Small intestine (tissue), 7 donors: ENCODE data around the gene C19orf25. TPM values are rescaled to one million over a fixed set of nuclear protein-coding genes. Genes with fewer than 3 reads are reported as not detected.

Experiments used
- DNase-seq, 2 donors: peaks; one replicate each; pipeline versions ENCODE4 v3.0.0 to v3.0.0-alpha.2; 2013
- FAIRE-seq: peaks from 2 replicates; lab custom pipeline; 2012; peaks lifted over from hg19 to GRCh38; lab: Jason Lieb, UNC
- H3K27ac ChIP-seq, 3 donors: one replicate each; pipeline ENCODE4 v1.5.1; 2013; ENCODE audit warnings: low read length in 2 of 3, mild to moderate bottlenecking in 2 of 3, control low read depth in 1 of 3, inconsistent platforms in 1 of 3, low read depth in 1 of 3, moderate library complexity in 1 of 3
- H3K27me3 ChIP-seq, 3 donors: one replicate each; pipeline ENCODE4 v1.6.1; 2013; ENCODE audit warnings: low read length in 3 of 3, inconsistent platforms in 1 of 3; ENCODE audit not compliant: control insufficient read depth in 3 of 3, insufficient read depth in 3 of 3
- H3K36me3 ChIP-seq, 3 donors: one replicate each; pipeline ENCODE4 v1.6.1; 2013; ENCODE audit warnings: low read length in 3 of 3, inconsistent platforms in 1 of 3, low read depth in 1 of 3, mild to moderate bottlenecking in 1 of 3, moderate library complexity in 1 of 3; ENCODE audit not compliant: control insufficient read depth in 3 of 3, insufficient read depth in 2 of 3
- H3K4me1 ChIP-seq, 3 donors: one replicate each; pipeline ENCODE4 v1.6.1; 2013; ENCODE audit warnings: low read length in 2 of 3, inconsistent platforms in 1 of 3, low read depth in 1 of 3, mild to moderate bottlenecking in 1 of 3, moderate library complexity in 1 of 3; ENCODE audit not compliant: control insufficient read depth in 3 of 3, insufficient read depth in 2 of 3
- H3K4me3 ChIP-seq, 3 donors: one replicate each; pipeline ENCODE4 v1.5.1; 2013; ENCODE audit warnings: low read length in 3 of 3, control low read depth in 1 of 3, inconsistent platforms in 1 of 3, low read depth in 1 of 3, mild to moderate bottlenecking in 1 of 3, moderate library complexity in 1 of 3
- H3K9me3 ChIP-seq, 2 donors: one replicate each; pipeline ENCODE4 v1.6.1; 2013; ENCODE audit warnings: low read depth in 1 of 2, low read length in 1 of 2; ENCODE audit not compliant: control insufficient read depth in 2 of 2, insufficient read depth in 1 of 2
- WGBS, 3 donors: extraction: QIAGEN DNeasy Blood & Tissue Kit; methylation state at CpG; one replicate each; pipeline ENCODE4 v1.1.7; 2013; 5-methylcytosine and 5-hydroxymethylcytosine counted together
- polyA plus RNA-seq, 4 donors: library from polyadenylated mRNA; stranded (reverse) in 3 of 4; unstranded in 1 of 4; fragments of 200-250 nt in 3 of 4; fragments of 120-200 nt in 1 of 4; gene quantifications; one replicate each; pipeline versions ENCODE4 v1.2.1 to v1.2.3, GENCODE V29; 2013
- donor health status: healthy with polysubstance abuse.
- donor health status: control.
- donor health status: control.
- donor health status: Bipolar disorder and iron deficiency.
- donor health status: healthy.

The C19orf25 gene
- polyA plus RNA-seq, 4 donors: 32.0 to 62.1 (median 52.8) TPM

DNA sequence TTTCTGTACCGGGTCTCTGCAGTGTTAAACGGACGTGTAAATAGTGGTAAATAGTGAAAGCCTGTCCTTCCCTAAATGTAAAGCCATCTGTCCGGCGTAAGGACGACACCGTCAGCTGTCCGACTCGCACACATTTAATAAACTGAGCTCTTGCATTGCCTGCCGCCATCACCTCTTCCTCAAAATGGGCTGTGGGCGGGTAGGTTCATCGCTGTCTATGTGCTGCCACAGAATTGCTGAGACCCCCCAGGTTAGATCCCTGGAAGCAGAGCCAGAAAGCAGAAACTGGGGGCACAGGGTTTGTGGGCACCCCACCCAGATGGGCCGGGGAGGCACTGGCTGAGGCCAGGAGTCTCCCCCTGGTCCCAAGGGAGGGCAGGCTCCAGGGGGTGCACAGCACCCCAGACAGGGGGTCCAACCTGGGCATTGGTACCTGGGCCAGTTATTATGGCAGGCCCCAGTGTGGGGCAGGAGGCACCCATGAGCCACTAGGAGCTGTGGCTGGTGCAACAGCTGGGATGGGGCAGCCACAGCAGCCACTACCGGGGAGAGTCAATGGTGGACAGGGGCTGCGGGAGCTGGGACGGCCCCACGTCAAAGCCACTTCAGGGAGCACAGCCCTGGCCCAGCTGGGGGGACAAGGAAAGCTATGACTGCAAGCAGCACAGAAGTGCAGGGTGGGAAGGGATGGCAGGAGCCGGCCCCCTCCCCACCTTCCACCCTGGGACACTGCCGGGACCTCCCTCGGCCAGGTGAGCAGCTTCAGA is 5.7 kb downstream of the C19orf25 start:
- WGBS, 3 donors: 67 to 74% (median 73%) methylated on average over 20 of the region's 20 CpGs
- DNase-seq: no peak
- peaks cover 16 to 45% (median 16%) of the 10 kb centered on the region in 3 donors for H3K27me3 ChIP-seq
- H3K27ac ChIP-seq: no peak overlapping the region
- H3K36me3 ChIP-seq: peaks cover 0 to 38% (median 5%) of the 10 kb centered on the region in 3 donors
- no peak overlapping the region for H3K4me3 ChIP-seq
- H3K9me3 ChIP-seq: no peaks in the 10 kb centered on the region
- FAIRE-seq: no peak
- H3K4me1 ChIP-seq: peaks cover 4 to 36% (median 8%) of the 10 kb centered on the region in 3 donors

DNA sequence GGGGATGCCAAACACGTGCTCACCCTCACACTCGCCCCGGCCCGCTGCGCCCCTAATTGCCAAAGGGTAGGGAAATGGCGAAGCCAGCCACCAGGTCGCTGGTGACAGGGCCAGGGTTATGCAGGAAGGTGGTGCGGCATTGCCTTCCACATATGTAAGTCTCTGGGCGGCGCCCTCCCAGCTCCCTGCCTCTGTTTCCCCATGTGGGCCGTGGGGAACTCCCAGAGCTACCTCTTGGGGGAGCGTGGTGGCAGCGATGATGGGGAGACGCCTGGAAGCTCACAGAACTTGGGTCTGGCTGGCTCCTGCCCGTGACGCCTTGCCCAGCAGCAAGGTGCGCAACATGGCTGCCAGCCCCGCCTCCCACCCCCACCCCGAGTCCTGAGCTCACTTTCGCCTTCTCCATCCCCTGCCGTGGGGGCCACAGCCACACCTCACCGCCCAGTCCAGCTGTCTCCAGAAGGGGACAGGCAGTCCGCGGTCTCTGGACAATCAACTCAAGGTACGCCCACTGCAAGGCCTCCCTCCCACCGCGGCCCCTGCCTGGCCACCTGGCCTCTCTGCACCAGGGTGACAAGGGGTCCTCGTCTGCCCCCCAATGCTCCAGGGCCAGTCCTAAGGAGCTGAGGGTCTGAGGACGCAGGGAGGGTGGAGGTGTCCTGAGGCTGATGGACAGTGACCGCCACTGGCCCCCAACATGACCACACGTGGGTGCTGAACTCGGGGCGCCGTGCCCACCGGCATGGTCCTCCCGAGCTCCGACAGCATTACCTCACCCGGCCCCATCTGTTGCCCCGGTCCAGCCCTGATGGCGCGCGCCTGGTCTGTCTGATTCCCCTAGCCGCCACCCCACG is 6.6 kb downstream of the C19orf25 start:
- Histone ChIP-seq H3K36me3 (peaks cover 0 to 37% (median 5%) of the 10 kb centered on the region in 3 donors), H3K27me3 (peaks cover 22 to 51% (median 25%) of the 10 kb centered on the region in 3 donors), H3K9me3 (no peaks in the 10 kb centered on the region), H3K4me1 (peaks cover 8 to 38% (median 8%) of the 10 kb centered on the region in 3 donors), H3K27ac (no peak overlapping the region), H3K4me3 (no peak overlapping the region)
- WGBS, 3 donors: 33 to 50% (median 47%) methylated on average over 41 to 44 of the region's 44 CpGs
- no peak for DNase-seq
- no peak for FAIRE-seq

DNA sequence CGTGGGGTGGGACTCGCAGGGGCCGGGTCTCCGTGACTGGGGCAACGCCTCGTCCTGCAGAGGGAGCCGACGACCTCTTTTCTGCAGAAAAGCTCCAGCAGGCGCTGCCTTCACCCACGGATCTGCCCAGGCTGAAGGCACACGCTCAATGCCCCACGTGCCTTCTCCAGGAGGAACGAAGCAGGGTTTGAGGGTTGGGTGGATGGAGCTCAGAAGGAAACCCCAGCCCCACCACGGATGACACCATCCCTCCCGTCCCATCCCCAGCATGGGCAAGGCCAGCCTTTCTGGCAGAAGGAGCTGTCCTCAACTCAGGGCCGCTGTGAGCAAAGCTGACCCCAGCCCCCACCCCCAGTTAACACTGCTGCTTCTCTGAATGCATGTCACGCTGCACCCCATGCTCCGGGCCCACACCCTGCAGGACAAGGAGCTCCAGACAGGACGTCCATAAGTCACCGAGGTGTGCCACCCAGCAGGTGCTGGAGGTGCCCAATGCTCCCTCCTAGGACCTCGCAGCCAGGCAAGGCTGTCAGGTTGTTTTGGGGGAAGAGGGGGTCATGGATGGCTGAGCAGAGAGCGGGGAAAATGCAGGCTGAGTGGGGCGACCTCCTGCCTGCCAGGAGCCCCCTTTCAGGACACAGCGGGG is 7.4 kb downstream of the C19orf25 start:
- Histone ChIP-seq H3K4me3 (peak overlapping the region in 1 of 3 donors; percentile 43), H3K36me3 (peaks cover 0 to 31% (median 5%) of the 10 kb centered on the region in 3 donors), H3K27me3 (peaks cover 28 to 59% (median 29%) of the 10 kb centered on the region in 3 donors), H3K27ac (no peak overlapping the region), H3K4me1 (peaks cover 8 to 41% (median 8%) of the 10 kb centered on the region in 3 donors), H3K9me3 (no peaks in the 10 kb centered on the region)
- WGBS, 3 donors: 10 to 22% (median 16%) methylated on average over 23 to 24 of the region's 24 CpGs
- DNase-seq (peak in 1 of 2 donors; percentile 33), FAIRE-seq (no peak)

- 1 to 6% (median 5%) methylated on average over 21 to 28 of the region's 28 CpGs for WGBS, 3 donors
- FAIRE-seq (no peak), DNase-seq (peak in 1 of 2 donors; percentile 47)
- Histone ChIP-seq H3K4me3 (peak overlapping the region; percentile 3 to 43 (median 18)), H3K9me3 (no peaks in the 10 kb centered on the region), H3K4me1 (peaks cover 8 to 46% (median 8%) of the 10 kb centered on the region in 3 donors), H3K27me3 (peaks cover 33 to 65% (median 34%) of the 10 kb centered on the region in 3 donors), H3K36me3 (peaks cover 0 to 26% (median 2%) of the 10 kb centered on the region in 3 donors), H3K27ac (no peak overlapping the region)
Observed at GRCh38 chr19:1471010-1471514, 8.0 kb downstream of the C19orf25 start.

DNA sequence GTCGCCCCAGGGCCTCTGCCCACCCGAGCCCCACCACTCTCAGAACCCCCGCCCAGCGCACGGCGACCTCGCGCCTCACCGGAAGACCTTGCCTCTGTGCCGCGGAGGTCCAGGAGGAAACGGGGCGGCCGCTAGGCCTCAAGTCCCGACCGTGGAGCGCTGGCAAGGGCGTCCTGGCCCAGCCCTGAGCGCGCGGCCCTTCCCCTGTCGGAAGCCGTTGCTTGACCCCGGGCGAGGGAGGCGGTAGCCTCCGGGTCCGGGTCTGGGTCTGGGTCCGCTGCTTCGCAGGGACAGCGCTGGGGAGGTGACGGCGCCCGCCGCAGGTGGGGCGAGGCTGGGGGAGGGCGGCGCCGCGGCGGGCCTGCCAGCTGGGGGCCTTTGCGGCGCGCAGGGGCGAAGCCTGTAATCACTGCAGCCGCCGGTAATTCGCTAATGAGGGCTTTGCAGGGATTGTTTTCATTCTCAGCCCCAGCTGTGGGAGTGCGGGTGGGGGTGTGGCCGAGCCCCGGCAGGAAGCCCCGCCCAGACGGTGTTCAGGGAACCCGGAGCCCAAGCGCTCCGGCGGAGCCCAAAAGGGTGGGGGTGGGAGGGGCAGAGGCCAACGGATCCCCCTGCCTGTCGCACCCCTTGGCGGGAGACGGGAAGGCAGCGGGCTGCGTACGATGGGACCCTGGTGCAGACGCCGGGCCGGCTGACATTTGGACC is 8.6 kb downstream of the C19orf25 start:
- Histone ChIP-seq H3K4me1 (peaks cover 8 to 46% (median 8%) of the 10 kb centered on the region in 3 donors), H3K9me3 (no peaks in the 10 kb centered on the region), H3K27ac (no peak overlapping the region), H3K27me3 (peaks cover 33 to 70% (median 36%) of the 10 kb centered on the region in 3 donors), H3K36me3 (peaks cover 0 to 20% (median 0%) of the 10 kb centered on the region in 3 donors), H3K4me3 (peak overlapping the region; percentile 3 to 43 (median 18))
- 1% methylated on average over 52 to 67 of the region's 67 CpGs for WGBS, 3 donors
- FAIRE-seq: no peak
- DNase-seq: peak; percentile 43 to 57

DNA sequence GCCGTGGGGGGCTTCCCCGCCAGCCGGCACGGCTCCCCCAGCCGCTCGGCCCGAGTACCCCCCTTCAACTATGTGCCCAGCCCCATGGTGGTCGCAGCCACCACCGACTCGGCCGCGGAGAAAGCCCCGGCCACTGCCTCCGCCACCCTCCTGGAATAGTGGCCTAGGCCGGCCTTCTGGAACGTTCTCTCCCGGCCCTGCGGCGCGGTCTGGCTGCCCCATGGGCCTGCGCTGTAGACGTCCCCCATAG is 9.0 kb downstream of the C19orf25 start:
- Histone ChIP-seq H3K27me3 (peaks cover 33 to 73% (median 41%) of the 10 kb centered on the region in 3 donors), H3K27ac (no peak overlapping the region), H3K36me3 (peaks cover 0 to 15% (median 0%) of the 10 kb centered on the region in 3 donors), H3K4me3 (peak overlapping the region in 1 of 3 donors; percentile 43), H3K4me1 (peaks cover 8 to 46% (median 8%) of the 10 kb centered on the region in 3 donors), H3K9me3 (no peaks in the 10 kb centered on the region)
- no peak for FAIRE-seq
- 1 to 8% (median 3%) methylated on average over 10 to 22 of the region's 22 CpGs for WGBS, 3 donors
- DNase-seq: no peak

- Histone ChIP-seq H3K4me3 (peak overlapping the region in 1 of 3 donors; percentile 43), H3K4me1 (peaks cover 8 to 46% (median 8%) of the 10 kb centered on the region in 3 donors), H3K27ac (no peak overlapping the region), H3K9me3 (no peaks in the 10 kb centered on the region), H3K36me3 (peaks cover 0 to 10% (median 0%) of the 10 kb centered on the region in 3 donors), H3K27me3 (peaks cover 33 to 77% (median 41%) of the 10 kb centered on the region in 3 donors)
- DNase-seq (peak in 1 of 2 donors; percentile 59), FAIRE-seq (no peak)
- 1 to 3% (median 2%) methylated on average over 65 to 117 of the region's 117 CpGs for WGBS, 3 donors
Observed at GRCh38 chr19:1469255-1470054, 9.6 kb downstream of the C19orf25 start.
